HG02798 (cell line): ENCODE measurements around the gene IPO4.

Experiments
- ATAC-seq: cut with Tn5 transposase; IDR thresholded peaks from one replicate; pipeline ENCODE4 v1.9.1; 2021; ENCODE audit warnings: mild to moderate bottlenecking; ENCODE audit not compliant: unreplicated experiment, poor library complexity

The IPO4 gene

GRCh38 chr14:24194873-24195185 lies 6.2 kb upstream of the IPO4 start:
- no peak for ATAC-seq

- ATAC-seq, result no peak
Measured at GRCh38 chr14:24194186-24194872, 5.7 kb upstream of the IPO4 start.

GRCh38 chr14:24192933-24193332 lies 4.3 kb upstream of the IPO4 start:
- no peak for ATAC-seq

GRCh38 chr14:24190416-24190815 lies 1.8 kb upstream of the IPO4 start:
- ATAC-seq, result no peak

GRCh38 chr14:24189460-24189859 lies 844 bp upstream of the IPO4 start:
- ATAC-seq, result no peak

- ATAC-seq, result no peak
Measured at GRCh38 chr14:24189059-24189375, 401 bp upstream of the IPO4 start.

GRCh38 chr14:24187539-24187915 lies 1.1 kb downstream of the IPO4 start:
- no peak for ATAC-seq

GRCh38 chr14:24186831-24187538 lies 1.6 kb downstream of the IPO4 start:
- ATAC-seq, result no peak

- ATAC-seq, result no peak
Measured at GRCh38 chr14:24185741-24186140, 2.9 kb downstream of the IPO4 start.

GRCh38 chr14:24185026-24185425 lies 3.6 kb downstream of the IPO4 start:
- ATAC-seq, result no peak

GRCh38 chr14:24184104-24184970 lies 4.3 kb downstream of the IPO4 start:
- ATAC-seq, result no peak

GRCh38 chr14:24183014-24183481 lies 5.6 kb downstream of the IPO4 start:
- ATAC-seq, result no peak

- ATAC-seq, result no peak
Measured at GRCh38 chr14:24182110-24182882, 6.3 kb downstream of the IPO4 start.

GRCh38 chr14:24181371-24182077 lies 7.1 kb downstream of the IPO4 start:
- ATAC-seq, result no peak

- ATAC-seq, result no peak
Measured at GRCh38 chr14:24179961-24180796, 8.4 kb downstream of the IPO4 start.

- ATAC-seq, result no peak
Measured at GRCh38 chr14:24179294-24179960, 9.2 kb downstream of the IPO4 start.

GRCh38 chr14:24178399-24179178 lies 10.0 kb downstream of the IPO4 start:
- ATAC-seq, result no peak

- ATAC-seq, result no peak
Measured at GRCh38 chr14:24177891-24178290, 10.7 kb downstream of the IPO4 start.
